CD8-positive, alpha-beta memory T cell (primary cell): ENCODE data around the gene TOR2A. TPM values are rescaled to one million over a fixed set of nuclear protein-coding genes. Genes with fewer than 3 reads are reported as not detected.
A peak's percentile ranks its signal among the peaks of the same experiment; 100 is the strongest.

Experiments
- CTCF ChIA-PET: fragments of 350-600 bp; sonication (Branson Sonifier 250); formaldehyde crosslinking; loops from one replicate; lab custom pipeline; 2021; ENCODE audit warnings: antibody characterized with exemption; lab: Charles Lee
- POLR2A ChIA-PET: fragments of 350-600 bp; sonication (Branson Sonifier 250); formaldehyde crosslinking; loops from one replicate; lab custom pipeline; 2021; ENCODE audit warnings: antibody characterized with exemption; lab: Charles Lee
- DNase-seq, 5 donors: peaks; one replicate each; pipeline versions ENCODE4 v3.0.0 to v3.0.0-alpha.2; 2020 to 2022; ENCODE audit warnings: mixed read lengths in 1 of 5
- H3K27ac ChIP-seq: one replicate; pipeline ENCODE4 v1.7.0; 2013; ENCODE audit warnings: low read depth, mild to moderate bottlenecking, low read length, moderate library complexity
- H3K27me3 ChIP-seq: 2 replicates; pipeline ENCODE4 v1.7.0; 2013; ENCODE audit warnings: low read length, mild to moderate bottlenecking; ENCODE audit not compliant: insufficient read depth, poor library complexity, severe bottlenecking
- H3K36me3 ChIP-seq: 2 replicates; pipeline ENCODE4 v1.7.0; 2013; ENCODE audit warnings: mild to moderate bottlenecking, low read length, moderate library complexity; ENCODE audit not compliant: insufficient read depth
- H3K4me1 ChIP-seq: 2 replicates; pipeline ENCODE4 v1.7.0; 2013; ENCODE audit warnings: mild to moderate bottlenecking, low read length, moderate library complexity; ENCODE audit not compliant: insufficient read depth
- H3K4me3 ChIP-seq: 2 replicates; pipeline ENCODE4 v1.7.0; 2013; ENCODE audit warnings: mild to moderate bottlenecking, low read length
- H3K9me3 ChIP-seq: 2 replicates; pipeline ENCODE4 v1.7.0; 2013; ENCODE audit warnings: mild to moderate bottlenecking, low read length
- H3K27ac Mint-ChIP-seq, 8 donors: one replicate each; pipeline ENCODE4 v1.8.0; 2020 to 2021; ENCODE audit warnings: mixed read lengths in 8 of 8, mild to moderate bottlenecking in 6 of 8, inconsistent platforms in 3 of 8, moderate library complexity in 3 of 8
- H3K27me3 Mint-ChIP-seq, 2 donors: one replicate each; pipeline ENCODE4 v1.8.0; 2020 to 2021; ENCODE audit warnings: mixed read lengths in 2 of 2, mild to moderate bottlenecking in 1 of 2, moderate library complexity in 1 of 2
- H3K36me3 Mint-ChIP-seq, 3 donors: one replicate each; pipeline ENCODE4 v1.8.0; 2020 to 2021; ENCODE audit warnings: mixed read lengths in 3 of 3, inconsistent platforms in 1 of 3, mild to moderate bottlenecking in 1 of 3
- H3K4me1 Mint-ChIP-seq, 3 donors: one replicate each; pipeline ENCODE4 v1.8.0; 2020 to 2021; ENCODE audit warnings: mixed read lengths in 3 of 3, inconsistent platforms in 1 of 3, mild to moderate bottlenecking in 1 of 3
- H3K4me3 Mint-ChIP-seq, 7 donors: one replicate each; pipeline ENCODE4 v1.8.0; 2020 to 2021; ENCODE audit warnings: mixed read lengths in 7 of 7, mild to moderate bottlenecking in 6 of 7, moderate library complexity in 4 of 7, inconsistent platforms in 2 of 7
- H3K9me3 Mint-ChIP-seq, 5 donors: one replicate each; pipeline ENCODE4 v1.8.0; 2020 to 2022; ENCODE audit warnings: mixed read lengths in 5 of 5, mild to moderate bottlenecking in 3 of 5, moderate library complexity in 2 of 5, inconsistent platforms in 1 of 5
- polyA plus RNA-seq: library from polyadenylated mRNA; unstranded; fragments of 300-500 nt; fragmentation: Illumina TruSeq; gene quantifications from one replicate; pipeline ENCODE4 v1.2.3, GENCODE V29; 2021
- total RNA-seq, 2 experiments: library from RNA; stranded (reverse); gene quantifications; one replicate each; pipeline ENCODE4 v1.2.3, GENCODE V29; 2021

Gene TOR2A
- total and polyA plus RNA-seq, 3 experiments from 2014 or later = 30.7 to 37.0 (median 33.7) TPM

GRCh38 chr9:127772603-127773002, 37.5 kb upstream of the TOR2A start:
- POLR2A ChIA-PET = interaction anchor here (1.0 kb wide), 1 partner anchor 13 kb away, joined by 3 read pairs; the partner anchor contains the start of gene CDK9
- Histone ChIP-seq H3K36me3 (peaks cover 17% of the 10 kb centered on the region), H3K27ac (no peak overlapping the region), H3K27me3 (no peaks in the 10 kb centered on the region), H3K4me1 (peaks cover 59% of the 10 kb centered on the region), H3K9me3 (no peaks in the 10 kb centered on the region), H3K4me3 (no peak overlapping the region)
- Mint-ChIP-seq H3K27ac (peak overlapping the region in 5 of 8 donors; percentile 29 to 98 (median 61)), H3K4me1 (peaks cover 53 to 74% (median 72%) of the 10 kb centered on the region in 3 donors), H3K36me3 (peaks cover 0 to 51% (median 5%) of the 10 kb centered on the region in 3 donors), H3K4me3 (peak overlapping the region in 2 of 7 donors; percentile 22 to 64), H3K9me3 (no peaks in the 10 kb centered on the region), H3K27me3 (no peaks in the 10 kb centered on the region)
- DNase-seq = no peak
- CTCF ChIA-PET = interaction anchor here (1.0 to 4.5 kb wide), 4 partner anchors 10 to 97 kb away, joined by 3 to 69 read pairs (median 16); partner anchors contain the start of genes CDK9 and TOR2A

GRCh38 chr9:127771570-127772189, 36.6 kb upstream of the TOR2A start:
- Mint-ChIP-seq H3K27me3 (no peaks in the 10 kb centered on the region), H3K4me1 (peaks cover 60 to 78% (median 75%) of the 10 kb centered on the region in 3 donors), H3K9me3 (no peaks in the 10 kb centered on the region), H3K36me3 (peaks cover 0 to 55% (median 4%) of the 10 kb centered on the region in 3 donors), H3K27ac (peak overlapping the region; percentile 86 to 99 (median 98)), H3K4me3 (peak overlapping the region; percentile 80 to 96 (median 89))
- H3K36me3 ChIP-seq = peaks cover 17% of the 10 kb centered on the region
- peak overlapping the region; percentile 14 for H3K4me3 ChIP-seq
- peak overlapping the region; percentile 14 for H3K27ac ChIP-seq
- H3K27me3 ChIP-seq = no peaks in the 10 kb centered on the region
- POLR2A ChIA-PET = interaction anchor here (0.5 to 3.7 kb wide), 12 partner anchors 8 to 321 kb away, joined by 3 to 54 read pairs (median 5); partner anchors contain the start of genes CDK9, ST6GALNAC4, ST6GALNAC6 and TOR2A
- H3K9me3 ChIP-seq = no peaks in the 10 kb centered on the region
- DNase-seq = no peak
- CTCF ChIA-PET = interaction anchor here (0.7 to 4.5 kb wide), 9 partner anchors 10 to 148 kb away, joined by 3 to 69 read pairs (median 3); partner anchors contain the start of genes CDK9 and TOR2A
- peaks cover 68% of the 10 kb centered on the region for H3K4me1 ChIP-seq

GRCh38 chr9:127770905-127771569, 35.9 kb upstream of the TOR2A start:
- Mint-ChIP-seq H3K27ac (peak overlapping the region; percentile 86 to 99 (median 98)), H3K4me1 (peaks cover 61 to 79% (median 75%) of the 10 kb centered on the region in 3 donors)

DNA sequence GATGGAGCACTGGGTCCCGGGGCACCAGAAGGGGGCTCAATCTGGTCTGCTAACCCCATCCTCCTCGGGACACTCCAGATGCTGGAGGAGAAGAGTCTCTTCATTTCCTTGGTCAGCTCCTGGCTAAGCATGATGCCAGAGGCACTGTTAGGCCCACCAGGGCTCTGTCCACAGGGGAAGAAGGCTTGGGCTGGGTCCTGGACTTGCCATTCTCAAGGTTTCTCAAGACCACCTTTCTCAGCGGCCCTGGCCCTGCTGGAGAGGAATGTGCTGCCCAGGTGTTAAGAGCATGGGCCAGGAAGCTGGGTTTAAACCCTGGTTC, 35.5 kb upstream of the TOR2A start:
- Histone ChIP-seq H3K27me3 (no peaks in the 10 kb centered on the region), H3K4me3 (peak overlapping the region; percentile 71), H3K36me3 (peaks cover 19% of the 10 kb centered on the region), H3K9me3 (no peaks in the 10 kb centered on the region), H3K27ac (peak overlapping the region; percentile 77), H3K4me1 (peaks cover 73% of the 10 kb centered on the region)
- Mint-ChIP-seq H3K9me3 (no peaks in the 10 kb centered on the region), H3K4me1 (peaks cover 64 to 83% (median 77%) of the 10 kb centered on the region in 3 donors), H3K4me3 (peak overlapping the region; percentile 80 to 96 (median 89)), H3K36me3 (peaks cover 0 to 60% (median 10%) of the 10 kb centered on the region in 3 donors), H3K27ac (peak overlapping the region; percentile 86 to 99 (median 98)), H3K27me3 (no peaks in the 10 kb centered on the region)
- POLR2A ChIA-PET = interaction anchor here (0.6 to 3.7 kb wide), 10 partner anchors 10 to 320 kb away, joined by 3 to 54 read pairs (median 6); partner anchors contain the start of genes CDK9, ST6GALNAC4, ST6GALNAC6 and TOR2A
- CTCF ChIA-PET = interaction anchor here (0.8 to 4.5 kb wide), 7 partner anchors 8 to 136 kb away, joined by 3 to 69 read pairs (median 4); partner anchors contain the start of genes CDK9, SH2D3C and TOR2A
- peak in 1 of 5 donors; percentile 57 for DNase-seq

More at GRCh38 chr9:127770905-127771569, 35.9 kb upstream of the TOR2A start:
- Histone ChIP-seq H3K4me1 (peaks cover 73% of the 10 kb centered on the region), H3K36me3 (peaks cover 17% of the 10 kb centered on the region), H3K27ac (peak overlapping the region; percentile 77), H3K27me3 (no peaks in the 10 kb centered on the region), H3K4me3 (peak overlapping the region; percentile 71), H3K9me3 (no peaks in the 10 kb centered on the region)
- Mint-ChIP-seq H3K36me3 (peaks cover 0 to 55% (median 6%) of the 10 kb centered on the region in 3 donors), H3K4me3 (peak overlapping the region; percentile 80 to 96 (median 89)), H3K27me3 (no peaks in the 10 kb centered on the region), H3K9me3 (no peaks in the 10 kb centered on the region)
- ChIA-PET POLR2A (interaction anchor here (0.5 to 3.7 kb wide), 11 partner anchors 9 to 320 kb away, joined by 3 to 54 read pairs (median 5); partner anchors contain the start of genes CDK9, ST6GALNAC4, ST6GALNAC6 and TOR2A), CTCF (interaction anchor here (0.7 to 4.5 kb wide), 8 partner anchors 9 to 148 kb away, joined by 3 to 69 read pairs (median 4); partner anchors contain the start of genes CDK9 and TOR2A)
- DNase-seq = peak; percentile 85 to 96 (median 90)

- peaks cover 78% of the 10 kb centered on the region for H3K4me1 ChIP-seq
- H3K27me3 ChIP-seq = no peaks in the 10 kb centered on the region
- no peak for DNase-seq
- H3K27ac ChIP-seq = peak overlapping the region; percentile 77
- Mint-ChIP-seq H3K4me1 (peaks cover 69 to 86% (median 82%) of the 10 kb centered on the region in 3 donors), H3K4me3 (peak overlapping the region; percentile 80 to 96 (median 89)), H3K27me3 (peaks cover 0 to under 1% of the 10 kb centered on the region in 2 donors), H3K9me3 (no peaks in the 10 kb centered on the region), H3K27ac (peak overlapping the region; percentile 86 to 99 (median 98)), H3K36me3 (peaks cover 0 to 65% (median 12%) of the 10 kb centered on the region in 3 donors)
- peak overlapping the region; percentile 71 for H3K4me3 ChIP-seq
- no peaks in the 10 kb centered on the region for H3K9me3 ChIP-seq
- POLR2A ChIA-PET = interaction anchor here (0.7 to 3.7 kb wide), 5 partner anchors 14 to 54 kb away, joined by 3 to 54 read pairs (median 9); partner anchors contain the start of genes CDK9, TOR2A and TTC16
- H3K36me3 ChIP-seq = peaks cover 24% of the 10 kb centered on the region
- CTCF ChIA-PET = interaction anchor here (0.9 to 4.5 kb wide), 6 partner anchors 8 to 100 kb away, joined by 3 to 69 read pairs (median 14); partner anchors contain the start of genes CDK9, SH2D3C and TOR2A
Observed at GRCh38 chr9:127769929-127770582, 35.0 kb upstream of the TOR2A start.

DNA sequence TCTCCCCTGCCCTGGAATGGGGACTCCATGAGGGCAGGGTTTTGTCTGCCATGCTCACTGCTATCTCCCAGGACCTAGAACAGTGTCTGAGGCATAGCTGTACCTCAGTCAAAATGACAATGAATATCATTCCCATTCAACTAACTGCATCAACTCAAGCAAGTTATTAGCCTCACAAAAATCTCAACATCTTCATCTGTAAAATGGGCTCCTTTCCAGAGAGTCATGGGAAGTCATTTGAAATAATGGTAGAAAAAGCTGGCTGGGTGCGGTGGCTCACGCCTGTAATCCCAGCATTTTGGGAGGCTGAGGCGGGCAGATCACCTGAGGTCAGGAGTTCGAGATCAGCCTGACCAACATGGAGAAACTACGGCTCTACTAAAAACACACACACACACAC, 34.0 kb upstream of the TOR2A start:
- CTCF ChIA-PET = interaction anchor here (0.7 to 4.5 kb wide), 9 partner anchors 9 to 101 kb away, joined by 3 to 69 read pairs (median 6); partner anchors contain the start of genes CDK9, SH2D3C and TOR2A
- no peaks in the 10 kb centered on the region for H3K9me3 Mint-ChIP-seq
- peaks cover 23% of the 10 kb centered on the region for H3K36me3 ChIP-seq
- no peaks in the 10 kb centered on the region for H3K9me3 ChIP-seq
- no peaks in the 10 kb centered on the region for H3K27me3 ChIP-seq
- H3K27ac Mint-ChIP-seq = peak overlapping the region; percentile 79 to 98 (median 88)
- peak overlapping the region; percentile 5 to 76 (median 55) for H3K4me3 Mint-ChIP-seq
- POLR2A ChIA-PET = interaction anchor here (0.6 to 3.7 kb wide), 4 partner anchors 11 to 856 kb away, joined by 3 to 54 read pairs (median 6); partner anchors contain the start of genes CDK9 and TTC16
- H3K27ac ChIP-seq = peak overlapping the region; percentile 6
- no peak for DNase-seq
- peaks cover 0 to 68% (median 10%) of the 10 kb centered on the region in 3 donors for H3K36me3 Mint-ChIP-seq
- peaks cover 0 to 1% of the 10 kb centered on the region in 2 donors for H3K27me3 Mint-ChIP-seq
- no peak overlapping the region for H3K4me3 ChIP-seq
- H3K4me1 Mint-ChIP-seq = peaks cover 71 to 87% (median 86%) of the 10 kb centered on the region in 3 donors
- H3K4me1 ChIP-seq = peaks cover 85% of the 10 kb centered on the region
